Activated CD4-positive, alpha-beta T cell treated with anti-CD3 and anti-CD28 coated beads for 36 hours (primary cell): Measurements from ENCODE around the gene MIGA2. TPM values are rescaled to one million over a fixed set of nuclear protein-coding genes. Genes with fewer than 3 reads are reported as not detected.
A peak's percentile ranks its signal among the peaks of the same experiment; 100 is the strongest.

Experiments used
- ATAC-seq: fragments of 200-7000 bp; cut with Tn5 transposase; one replicate; pipeline ENCODE4 v1.10.0; 2021; ENCODE audit warnings: mild to moderate bottlenecking, moderate library complexity
- CTCF ChIA-PET: fragments of 350-600 bp; sonication (Branson Sonifier 250); formaldehyde crosslinking; loops from one replicate; lab custom pipeline; 2021; ENCODE audit warnings: antibody characterized with exemption; lab: Charles Lee
- POLR2A ChIA-PET: fragments of 350-600 bp; sonication (Branson Sonifier 250); formaldehyde crosslinking; loops from one replicate; lab custom pipeline; 2021; ENCODE audit warnings: antibody characterized with exemption, inconsistent platforms; lab: Charles Lee
- DNase-seq: peaks from one replicate; pipeline ENCODE4 v3.0.0-alpha.2; 2020
- H3K27ac Mint-ChIP-seq: one replicate; pipeline ENCODE4 v1.8.0; 2021; ENCODE audit warnings: mixed read lengths
- H3K27me3 Mint-ChIP-seq: one replicate; pipeline ENCODE4 v1.8.0; 2021; ENCODE audit warnings: mixed read lengths
- H3K36me3 Mint-ChIP-seq: one replicate; pipeline ENCODE4 v1.8.0; 2021; ENCODE audit warnings: low read depth, mixed read lengths
- H3K4me1 Mint-ChIP-seq: one replicate; pipeline ENCODE4 v1.8.0; 2021; ENCODE audit warnings: mixed read lengths
- H3K4me3 Mint-ChIP-seq: one replicate; pipeline ENCODE4 v1.8.0; 2021; ENCODE audit warnings: mild to moderate bottlenecking, moderate library complexity, mixed read lengths
- H3K9me3 Mint-ChIP-seq: one replicate; pipeline ENCODE4 v1.8.0; 2021; ENCODE audit warnings: low read depth, mixed read lengths
- intact Hi-C, 2 experiments: fragments of 100-400 bp; cut with DNase I in 1 of 2; cut with micrococcal nuclease in 1 of 2; formaldehyde crosslinking; loops; one replicate each; pipeline versions ENCODE4 v1.14.2 to v1.15.1; 2022 to 2024; cut with DNase I, micrococcal nuclease
- total RNA-seq, 2 experiments: library from RNA; stranded (reverse); gene quantifications; one replicate each; pipeline ENCODE4 v1.2.3, GENCODE V29; 2021

The MIGA2 gene
- total RNA-seq, 2 experiments from 2014 or later, result 15.7 to 25.8 TPM

GRCh38 chr9:129104051-129104450, 67.6 kb downstream of the MIGA2 start:
- no peaks in the 10 kb centered on the region for H3K36me3 Mint-ChIP-seq
- ATAC-seq (no peak), DNase-seq (no peak)
- CTCF ChIA-PET, result no interaction called here
- intact Hi-C loops, result no loop called here
- no peak overlapping the region for H3K4me3 Mint-ChIP-seq
- no peaks in the 10 kb centered on the region for H3K27me3 Mint-ChIP-seq
- POLR2A ChIA-PET, result interaction anchor here (0.6 kb wide), 1 partner anchor 9 kb away, joined by 4 read pairs; no protein-coding TSS in a partner anchor
- H3K9me3 Mint-ChIP-seq, result no peaks in the 10 kb centered on the region
- no peaks in the 10 kb centered on the region for H3K4me1 Mint-ChIP-seq
- H3K27ac Mint-ChIP-seq, result no peak overlapping the region

GRCh38 chr9:129105857-129106694, 69.7 kb downstream of the MIGA2 start:
- H3K4me3 Mint-ChIP-seq, result no peak overlapping the region
- POLR2A ChIA-PET, result no interaction called here
- DNase-seq, result no peak
- intact Hi-C loops, result no loop called here
- CTCF ChIA-PET, result no interaction called here
- H3K27ac Mint-ChIP-seq, result no peak overlapping the region
- no peaks in the 10 kb centered on the region for H3K27me3 Mint-ChIP-seq
- peaks cover 9% of the 10 kb centered on the region for H3K4me1 Mint-ChIP-seq
- no peak for ATAC-seq
- H3K9me3 Mint-ChIP-seq, result no peaks in the 10 kb centered on the region
- no peaks in the 10 kb centered on the region for H3K36me3 Mint-ChIP-seq

DNA sequence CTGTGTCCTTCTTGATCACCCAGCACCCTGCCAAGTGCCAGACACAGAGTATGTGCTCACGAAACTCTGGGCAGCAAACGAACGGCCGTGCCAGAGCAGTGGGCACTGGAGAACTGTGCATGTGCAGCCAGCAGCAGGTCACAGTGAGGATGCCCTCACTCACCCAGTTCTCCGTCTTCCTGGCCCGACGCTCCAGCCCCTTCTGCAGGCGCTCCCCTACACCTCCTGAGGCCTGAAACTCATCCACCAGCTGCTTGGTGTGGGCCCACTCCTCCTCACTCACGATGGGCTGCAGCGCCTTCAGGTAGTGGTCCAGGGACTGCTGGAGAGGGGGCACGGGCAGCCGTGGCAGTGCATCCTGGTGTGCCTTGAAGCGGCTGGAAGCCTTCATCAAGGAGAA, 71.2 kb downstream of the MIGA2 start:
- no peak overlapping the region for H3K27ac Mint-ChIP-seq
- ChIA-PET CTCF (interaction anchor here (0.6 to 0.7 kb wide), 2 partner anchors 20 to 704 kb away, joined by 3 to 4 read pairs; no protein-coding TSS in a partner anchor), POLR2A (no interaction called here)
- no peaks in the 10 kb centered on the region for H3K9me3 Mint-ChIP-seq
- H3K36me3 Mint-ChIP-seq, result no peaks in the 10 kb centered on the region
- intact Hi-C loops, result no loop called here
- ATAC-seq (no peak), DNase-seq (no peak)
- no peaks in the 10 kb centered on the region for H3K27me3 Mint-ChIP-seq
- no peak overlapping the region for H3K4me3 Mint-ChIP-seq
- peaks cover 14% of the 10 kb centered on the region for H3K4me1 Mint-ChIP-seq

DNA sequence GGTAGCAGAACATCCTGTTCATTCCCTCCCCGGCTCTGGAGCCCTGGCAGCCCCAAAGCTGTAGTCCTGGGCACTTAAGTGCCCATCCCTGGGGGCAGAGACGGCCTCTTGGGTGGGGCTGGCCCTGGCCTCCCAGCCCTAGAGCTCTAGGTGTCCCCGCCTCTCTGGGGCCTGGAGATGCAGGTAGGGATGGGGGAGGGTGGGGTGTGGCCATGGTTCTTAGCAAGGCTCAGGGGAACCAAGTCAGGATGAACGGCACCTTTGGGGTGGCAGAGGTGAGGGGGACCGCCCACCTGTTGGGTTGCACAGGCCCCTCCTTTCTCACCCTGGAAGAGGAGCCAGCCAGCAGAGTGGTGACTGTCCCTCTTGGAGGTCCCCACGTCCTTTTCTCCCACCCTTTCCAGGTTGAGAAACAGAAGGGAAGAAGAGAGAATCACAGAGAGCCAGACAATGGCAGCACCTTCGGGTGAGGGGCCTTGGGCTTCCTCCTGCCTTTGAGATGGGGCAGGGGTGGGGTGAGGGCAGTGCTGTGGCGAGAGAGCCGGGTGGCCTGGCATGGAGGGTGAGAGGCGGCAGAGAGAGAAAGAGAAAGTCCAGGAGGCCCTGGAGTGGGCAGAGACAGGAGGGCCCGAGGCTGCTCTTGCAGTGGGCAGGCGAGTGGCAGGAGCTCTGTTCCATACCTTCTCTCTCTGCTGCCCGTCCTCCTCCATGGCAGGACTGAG, 71.8 kb downstream of the MIGA2 start:
- intact Hi-C loops, result no loop called here

GRCh38 chr9:129108805-129109536, 72.5 kb downstream of the MIGA2 start:
- DNase-seq (no peak), ATAC-seq (no peak)
- POLR2A ChIA-PET, result interaction anchor here (0.6 kb wide), 1 partner anchor 509 kb away, joined by 7 read pairs; no protein-coding TSS in a partner anchor
- CTCF ChIA-PET, result interaction anchor here (1.0 kb wide), 1 partner anchor 22 kb away, joined by 6 read pairs; no protein-coding TSS in a partner anchor
- no peaks in the 10 kb centered on the region for H3K36me3 Mint-ChIP-seq
- H3K27me3 Mint-ChIP-seq, result no peaks in the 10 kb centered on the region
- no peaks in the 10 kb centered on the region for H3K9me3 Mint-ChIP-seq
- H3K4me1 Mint-ChIP-seq, result peaks cover 23% of the 10 kb centered on the region
- intact Hi-C loops, result no loop called here
- H3K27ac Mint-ChIP-seq, result no peak overlapping the region
- peak overlapping the region; percentile 93 for H3K4me3 Mint-ChIP-seq

More for the DNA sequence above, 71.8 kb downstream of the MIGA2 start:
- ATAC-seq, result no peak
- Mint-ChIP-seq H3K4me1 (peaks cover 16% of the 10 kb centered on the region), H3K9me3 (no peaks in the 10 kb centered on the region), H3K27me3 (no peaks in the 10 kb centered on the region), H3K36me3 (no peaks in the 10 kb centered on the region), H3K27ac (no peak overlapping the region), H3K4me3 (peak overlapping the region; percentile 8)
- POLR2A ChIA-PET, result no interaction called here
- DNase-seq, result no peak
- CTCF ChIA-PET, result interaction anchor here (0.6 to 1.0 kb wide), 3 partner anchors 21 to 703 kb away, joined by 3 to 6 read pairs (median 4); no protein-coding TSS in a partner anchor

DNA sequence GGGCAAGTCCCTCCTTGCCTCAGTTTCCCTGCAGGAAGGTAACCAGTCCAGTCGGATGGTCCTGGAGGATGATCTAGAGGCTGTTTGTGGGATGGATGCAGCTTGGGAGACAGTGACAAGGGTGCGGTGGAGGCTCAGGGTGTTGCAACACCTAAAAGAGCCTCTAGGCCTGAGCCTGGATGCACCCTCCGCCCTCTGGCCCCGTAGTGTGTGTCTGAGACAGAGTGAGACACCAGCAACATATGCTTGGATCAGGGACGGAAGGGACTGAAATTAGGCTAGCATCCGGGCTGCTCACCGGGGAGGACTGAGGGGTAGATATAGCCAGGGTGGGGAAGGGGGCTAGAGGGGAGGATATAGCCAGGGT, 73.1 kb downstream of the MIGA2 start:
- intact Hi-C loops, result no loop called here
- Mint-ChIP-seq H3K9me3 (no peaks in the 10 kb centered on the region), H3K4me1 (peaks cover 28% of the 10 kb centered on the region), H3K36me3 (no peaks in the 10 kb centered on the region), H3K27me3 (no peaks in the 10 kb centered on the region), H3K4me3 (peak overlapping the region; percentile 93), H3K27ac (no peak overlapping the region)
- CTCF ChIA-PET, result interaction anchor here (1.0 kb wide), 1 partner anchor 22 kb away, joined by 6 read pairs; no protein-coding TSS in a partner anchor
- no peak for ATAC-seq
- peak; percentile 57 for DNase-seq
- POLR2A ChIA-PET, result interaction anchor here (0.6 kb wide), 1 partner anchor 510 kb away, joined by 7 read pairs; no protein-coding TSS in a partner anchor

DNA sequence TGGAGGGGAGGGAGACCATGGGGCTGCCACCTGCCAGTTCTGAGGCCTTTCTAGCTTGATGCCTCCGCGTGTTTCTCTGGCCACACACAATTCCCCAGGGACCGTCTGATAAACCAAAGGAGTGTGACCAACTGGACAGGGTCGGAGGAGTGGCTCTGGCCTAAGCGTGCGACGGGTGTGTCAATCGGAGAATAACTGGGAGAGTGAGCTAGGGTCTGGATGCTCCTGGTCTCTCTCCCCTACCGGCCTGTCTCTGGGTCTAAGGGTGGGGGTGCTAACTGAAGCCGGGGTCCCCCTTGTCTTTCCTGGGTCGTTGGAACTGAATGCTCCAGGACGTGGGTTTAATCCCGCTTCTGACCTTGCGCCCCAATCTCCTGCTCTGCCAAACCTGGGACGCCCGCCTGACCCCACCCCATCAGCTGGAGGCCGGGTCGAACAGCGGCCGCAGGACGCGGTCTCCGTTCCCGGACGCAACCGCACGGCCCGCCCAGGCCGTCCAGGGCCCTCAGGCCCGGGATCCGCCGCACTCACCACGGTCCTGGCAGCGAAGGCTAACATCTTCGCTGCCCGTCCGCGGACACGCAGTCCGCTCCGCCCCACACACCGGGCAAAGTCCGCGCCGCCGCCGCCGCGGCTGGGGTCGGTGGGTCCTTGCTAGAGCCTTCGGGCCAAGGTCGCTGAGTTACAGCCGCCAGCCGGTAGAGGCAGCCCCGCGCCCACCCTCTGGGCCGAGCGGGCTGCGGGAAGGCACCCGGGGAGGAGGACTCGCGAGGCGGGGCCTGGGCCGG, 73.7 kb downstream of the MIGA2 start:
- ChIA-PET POLR2A (no interaction called here), CTCF (interaction anchor here (1.2 to 1.5 kb wide), 2 partner anchors 29 to 30 kb away, joined by 3 to 4 read pairs; no protein-coding TSS in a partner anchor)
- peak overlapping the region; percentile 93 for H3K4me3 Mint-ChIP-seq
- intact Hi-C loops, result loop anchor here (1.0 to 2.0 kb wide), 15 partner anchors 29 to 950 kb away; partner anchors contain the start of genes DOLPP1 (in 2 of the 2), MIGA2 (in 2 of the 2), SH3GLB2 (in 2 of the 2) and BBLN (in 1 of the 2)
- no peaks in the 10 kb centered on the region for H3K27me3 Mint-ChIP-seq
- no peak overlapping the region for H3K27ac Mint-ChIP-seq
- no peak for ATAC-seq
- no peaks in the 10 kb centered on the region for H3K36me3 Mint-ChIP-seq
- H3K4me1 Mint-ChIP-seq, result peaks cover 34% of the 10 kb centered on the region
- H3K9me3 Mint-ChIP-seq, result no peaks in the 10 kb centered on the region
- DNase-seq, result no peak

- POLR2A ChIA-PET, result interaction anchor here (0.6 kb wide), 1 partner anchor 18 kb away, joined by 8 read pairs; no protein-coding TSS in a partner anchor
- CTCF ChIA-PET, result interaction anchor here (0.8 to 1.5 kb wide), 3 partner anchors 20 to 29 kb away, joined by 3 to 4 read pairs (median 3); no protein-coding TSS in a partner anchor
- peak within 1 kb of the TSS; percentile 93 for H3K4me3 Mint-ChIP-seq
These were observed 74.5 kb downstream of the MIGA2 start, which contains the start of the genes CRAT and PTPA for GRCh38 chr9:129110740-129111527. CRAT (minus strand) TSS chr9:129110793; CDS start chr9:129110509, 284 bp downstream. PTPA (plus strand) TSS chr9:129111415; CDS start chr9:129111601, 186 bp downstream.

DNA sequence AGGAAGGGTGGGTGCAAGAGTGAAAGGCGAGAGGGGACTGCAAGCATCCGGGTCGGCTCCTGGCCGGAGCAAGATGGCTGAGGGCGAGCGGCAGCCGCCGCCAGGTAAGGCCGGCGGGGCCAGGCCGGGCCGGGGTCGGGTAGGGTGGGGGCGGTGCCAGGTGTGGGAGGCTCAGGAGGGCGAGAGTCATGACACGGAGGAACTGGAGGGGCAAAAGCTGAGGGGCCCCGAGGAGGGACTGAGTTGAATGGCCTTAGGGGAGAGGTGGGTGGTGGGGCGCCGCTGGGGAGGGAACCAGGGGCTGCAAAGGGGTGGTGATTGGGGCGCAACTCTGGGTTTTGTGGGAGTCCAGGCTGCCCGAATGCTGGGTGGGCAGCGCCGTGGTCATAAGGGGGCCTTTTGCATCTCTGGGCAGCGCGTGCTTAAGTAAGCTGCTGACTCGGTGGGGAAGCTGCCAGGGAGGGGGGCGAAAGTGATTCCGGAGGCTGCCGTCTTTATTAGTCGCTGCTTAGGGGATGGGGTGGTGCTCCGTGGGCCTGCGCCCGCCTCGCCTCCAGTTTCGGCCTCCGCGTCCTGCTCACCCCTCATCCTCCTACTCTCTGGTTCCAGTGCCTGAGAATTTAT, 75.2 kb downstream of the MIGA2 start:
- H3K27ac Mint-ChIP-seq, result peak overlapping the region; percentile 90
- no peak for ATAC-seq
- H3K4me1 Mint-ChIP-seq, result peaks cover 39% of the 10 kb centered on the region
- POLR2A ChIA-PET, result no interaction called here
- H3K36me3 Mint-ChIP-seq, result no peaks in the 10 kb centered on the region
- H3K4me3 Mint-ChIP-seq, result peak overlapping the region; percentile 93
- intact Hi-C loops, result loop anchor here (1.0 to 2.0 kb wide), 10 partner anchors 31 to 515 kb away; partner anchors contain the start of genes DOLK (in 1 of the 2), DOLPP1 (in 1 of the 2), LRRC8A (in 1 of the 2) and MIGA2 (in 1 of the 2)
- H3K27me3 Mint-ChIP-seq, result no peaks in the 10 kb centered on the region
- DNase-seq, result peak; percentile 56
- CTCF ChIA-PET, result interaction anchor here (0.8 to 1.5 kb wide), 3 partner anchors 20 to 28 kb away, joined by 3 to 4 read pairs (median 3); no protein-coding TSS in a partner anchor
- H3K9me3 Mint-ChIP-seq, result no peaks in the 10 kb centered on the region

More at GRCh38 chr9:129110740-129111527, 74.5 kb downstream of the MIGA2 start, which contains the start of the genes CRAT and PTPA:
- no peaks in the 10 kb centered on the region for H3K27me3 Mint-ChIP-seq
- H3K4me1 Mint-ChIP-seq, result peaks cover 38% of the 10 kb centered on the region
- no peaks in the 10 kb centered on the region for H3K9me3 Mint-ChIP-seq
- intact Hi-C loops, result loop anchor here (1.0 to 2.0 kb wide), 23 partner anchors 30 to 951 kb away; partner anchors contain the start of genes DOLPP1 (in 2 of the 2), MIGA2 (in 2 of the 2), SH3GLB2 (in 2 of the 2) and BBLN (in 1 of the 2)
- DNase-seq, result peak; percentile 99
- peak within 1 kb of the TSS; percentile 94 for H3K27ac Mint-ChIP-seq
- no peaks in the 10 kb centered on the region for H3K36me3 Mint-ChIP-seq
- ATAC-seq, result peak; percentile 90
